GM12873 (cell line): ENCODE results near the gene STAM.

Experiments
- CTCF ChIP-seq: IDR thresholded peaks from 2 replicates; pipeline ENCODE4 v1.5.1; 2012; ENCODE audit warnings: low read depth, mild to moderate bottlenecking, moderate library complexity, low read length, control low read depth; ENCODE audit not compliant: insufficient read depth; ENCODE audit errors: missing control alignments

STAM gene

DNA sequence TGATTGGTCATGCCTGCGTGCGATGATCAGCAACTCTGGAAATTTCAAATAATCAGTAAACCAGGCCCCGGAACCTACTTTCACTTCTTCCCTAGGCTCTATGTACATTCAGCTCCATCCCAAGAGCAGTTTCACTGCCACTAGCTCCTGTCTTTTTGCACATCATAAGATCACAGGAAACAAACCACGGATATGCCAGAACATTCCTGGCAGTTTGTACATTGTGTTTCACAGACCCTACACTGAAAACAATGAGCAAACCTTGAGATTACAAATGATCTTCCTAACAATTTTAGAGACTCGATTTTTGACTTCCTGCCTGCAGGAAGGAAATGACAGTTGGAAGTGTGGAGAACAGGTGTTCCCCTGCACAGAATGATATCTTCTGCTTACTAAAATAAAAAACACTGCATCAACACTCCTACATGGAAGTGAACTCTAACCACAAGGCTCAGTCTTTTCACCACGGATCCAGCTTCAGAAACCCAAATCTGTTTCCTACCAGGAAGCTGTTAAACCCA lies 100.5 kb downstream of the STAM start:
- no peak for TF ChIP-seq CTCF

DNA sequence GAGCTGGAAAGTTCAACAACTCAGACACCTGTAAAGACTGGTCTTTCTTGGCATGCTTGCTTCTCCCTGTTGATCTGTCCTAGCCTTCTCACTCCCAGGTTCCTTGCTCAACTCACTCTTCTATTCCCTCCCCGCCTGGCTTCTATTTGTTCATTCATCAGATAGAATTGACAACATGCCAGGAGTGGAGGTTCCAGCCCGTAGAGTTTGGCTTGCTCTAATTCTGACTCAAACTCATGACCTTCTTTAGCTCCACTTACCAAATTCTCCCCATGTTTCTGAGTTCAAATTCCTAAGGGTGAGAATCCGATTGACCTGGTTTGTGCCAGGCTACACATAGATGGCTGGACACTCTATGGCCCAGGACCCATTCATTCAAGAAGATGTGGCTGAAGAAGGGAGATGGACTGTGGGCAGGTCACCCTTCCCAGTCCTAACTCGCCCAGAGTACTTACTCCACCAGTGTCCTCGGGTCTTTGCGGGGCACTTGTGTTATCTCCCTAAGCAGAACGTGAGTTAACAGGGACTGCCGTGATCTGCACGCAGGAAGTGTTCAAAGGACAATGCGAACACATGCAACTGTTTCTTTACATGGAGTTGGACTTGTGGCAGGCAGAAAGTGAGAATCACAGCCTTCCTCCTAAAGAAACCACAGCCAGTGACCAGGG lies 104.1 kb downstream of the STAM start:
- TF ChIP-seq CTCF: no peak

- TF ChIP-seq CTCF: no peak
Measured at GRCh38 chr10:17749890-17750289, 105.9 kb downstream of the STAM start.

DNA sequence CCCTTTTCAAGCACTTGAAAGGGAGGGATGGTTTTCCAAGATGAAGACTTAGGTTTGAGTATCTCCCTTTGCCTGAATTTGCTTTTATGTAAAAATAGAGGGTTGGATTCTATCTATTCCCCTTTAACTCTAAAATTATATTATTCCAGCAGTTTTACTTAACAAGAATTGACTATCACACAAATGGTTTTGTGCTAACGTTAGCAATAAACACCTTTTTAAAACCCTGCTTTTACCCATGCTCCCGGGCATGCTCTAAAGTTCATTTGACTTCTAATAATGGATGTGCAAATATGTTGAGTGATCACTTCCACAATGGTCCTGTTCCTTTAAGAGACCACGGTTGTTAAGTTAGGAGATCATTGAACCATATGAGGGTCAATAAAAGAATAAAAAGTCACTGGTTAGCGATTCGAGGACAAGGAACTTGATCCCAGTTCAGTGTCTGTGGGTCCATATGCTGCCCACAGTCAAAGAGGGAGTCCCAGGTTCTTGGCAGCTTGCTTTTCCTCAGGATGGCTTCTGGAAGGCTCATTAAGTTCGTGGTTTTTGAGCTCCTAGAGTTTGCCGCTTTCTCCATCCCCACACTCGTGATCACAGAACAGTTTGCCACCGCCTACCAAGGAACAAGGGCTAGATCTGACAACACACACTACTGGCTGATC lies 108.0 kb downstream of the STAM start, which contains the start of gene TMEM236:
Gene TMEM236 (plus strand): TSS at position 421 of the 665 bp plus-strand sequence. CDS start 95 bp downstream, at position 516.
- no peak for TF ChIP-seq CTCF

DNA sequence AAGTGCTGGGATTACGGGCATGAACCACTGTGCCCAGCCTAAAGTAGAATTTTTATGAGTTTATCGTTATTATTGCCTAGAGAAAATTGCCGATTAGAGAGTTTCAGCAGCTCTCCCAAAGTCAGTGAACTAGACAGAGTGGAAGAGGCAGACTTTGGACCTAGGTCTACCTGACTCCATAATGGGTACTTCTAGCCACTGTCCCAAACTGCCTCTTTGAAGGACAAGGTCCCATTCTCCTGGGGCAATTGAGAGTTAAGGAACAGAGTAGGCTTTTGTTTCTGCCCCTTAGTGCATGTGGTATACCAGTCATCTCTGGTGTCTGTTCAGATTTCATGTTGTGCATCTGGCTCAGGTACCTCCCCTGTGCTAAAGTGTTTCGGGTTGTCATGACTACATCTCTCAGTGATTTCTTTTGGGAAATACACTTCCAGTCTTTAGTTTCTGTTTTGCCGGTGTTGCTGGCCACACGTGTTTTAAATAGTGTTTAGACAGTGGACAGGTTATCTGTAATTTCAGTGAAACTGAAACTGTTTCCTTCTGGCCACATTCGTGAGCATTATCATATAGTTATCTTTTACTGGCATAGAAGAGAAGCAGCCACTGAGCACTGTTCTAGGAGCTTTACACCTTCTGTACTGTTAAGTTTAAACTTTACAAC lies 112.7 kb downstream of the STAM start:
- TF ChIP-seq CTCF: no peak

DNA sequence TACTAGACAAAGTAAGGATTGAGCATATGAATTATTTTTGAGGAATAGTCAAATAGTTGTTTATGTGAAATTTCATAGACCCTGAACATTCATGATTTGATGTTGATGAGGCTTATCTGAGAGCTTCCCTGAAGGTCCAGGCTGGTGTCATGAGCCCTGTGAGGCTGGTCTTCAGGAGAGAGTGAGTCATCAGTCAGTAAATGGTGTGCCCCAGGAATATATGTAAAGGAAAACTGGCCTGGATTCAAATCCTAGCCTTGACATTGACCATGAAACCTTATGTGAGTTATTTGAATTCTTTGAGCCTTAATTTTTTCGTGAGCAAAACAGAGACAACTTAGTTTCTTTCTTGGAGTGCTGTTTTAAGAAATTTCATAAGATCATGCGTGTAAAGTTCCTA lies 114.2 kb downstream of the STAM start:
- no peak for TF ChIP-seq CTCF

DNA sequence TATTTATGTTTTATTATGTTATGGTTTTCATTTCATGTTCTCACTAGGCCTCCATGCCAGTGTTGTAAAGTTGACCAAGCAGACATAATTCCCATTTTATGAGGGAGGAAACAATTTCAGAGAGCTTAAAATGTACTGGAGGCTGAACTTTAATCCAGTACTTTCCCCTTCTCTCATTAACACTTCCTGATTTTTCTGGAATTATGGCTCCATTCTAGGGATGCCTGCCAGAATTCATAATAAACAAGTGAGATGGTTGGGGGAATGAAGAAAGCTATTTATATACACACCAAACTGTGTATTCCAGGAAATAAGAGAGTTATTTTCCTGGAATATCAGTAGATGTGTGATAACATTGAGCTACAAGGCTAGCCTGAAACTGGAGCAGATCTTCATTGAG lies 114.9 kb downstream of the STAM start:
- TF ChIP-seq CTCF: no peak
